SK-N-SH (cell line): ENCODE data around the gene KLRC3. TPM values are rescaled to one million over a fixed set of nuclear protein-coding genes. Genes with fewer than 3 reads are reported as not detected.
"Not testable (repeated sequence)": the region's sequence is repeated elsewhere in the genome, so short reads cannot be mapped to it uniquely, and the experiment has no call there.

ENCODE experiments used
- CTCF ChIA-PET: fragments of 300-600, 350-600 bp; formaldehyde crosslinking; extraction: SDS; loops from one replicate; lab custom pipeline; 2021; lab: Yijun Ruan, JAX
- POLR2A ChIA-PET: fragments of 350-600 bp; sonication (Branson Sonifier 250); formaldehyde crosslinking; extraction: SDS; loops from one replicate; lab custom pipeline; 2020; ENCODE audit warnings: antibody characterized with exemption, inconsistent platforms; lab: Yijun Ruan, JAX
- DNase-seq: peaks from one replicate; pipeline ENCODE4 v3.0.0; 2012
- H2AFZ ChIP-seq: fragments of 200-600 bp; sonication (generic); 2 replicates; pipeline ENCODE4 v1.8.1; 2016; ENCODE audit warnings: antibody characterized with exemption, mild to moderate bottlenecking, low read depth
- H3F3A ChIP-seq: fragments of 200-600 bp; sonication (generic); replicated peaks from 2 replicates; pipeline ENCODE3; 2016; ENCODE audit warnings: antibody characterized with exemption, mild to moderate bottlenecking; ENCODE audit not compliant: insufficient read depth
- H3K27ac ChIP-seq, 2 experiments: fragments of 200-500 bp in 1 of 2; fragments of 200-600 bp in 1 of 2; sonication (Bioruptor generic) in 1 of 2; sonication (generic), shearing (Covaris generic) in 1 of 2; 2 replicates each; pipeline versions ENCODE4 v1.5.1 to v1.6.1; 2014 to 2016; ENCODE audit warnings: low read depth in 2 of 2, inconsistent platforms in 1 of 2, low read length in 1 of 2, mild to moderate bottlenecking in 1 of 2, mixed read lengths in 1 of 2
- H3K27me3 ChIP-seq: fragments of 200-600 bp; sonication (generic), shearing (Covaris generic); 2 replicates; pipeline ENCODE4 v1.6.1; 2016; ENCODE audit warnings: mixed run types; ENCODE audit not compliant: insufficient read depth
- H3K36me3 ChIP-seq, 2 experiments: fragments of 200-500 bp in 1 of 2; fragments of 200-600 bp in 1 of 2; sonication (Bioruptor generic) in 1 of 2; sonication (generic) in 1 of 2; replicated peaks in 1 of 2; 2 replicates each; pipeline versions ENCODE3 to v1.5.1; 2014 to 2016; ENCODE audit warnings: low read length in 1 of 2, mild to moderate bottlenecking in 1 of 2; ENCODE audit not compliant: insufficient read depth in 2 of 2, control insufficient read depth in 1 of 2
- H3K4me1 ChIP-seq, 2 experiments: fragments of 200-500 bp in 1 of 2; fragments of 200-600 bp in 1 of 2; sonication (Bioruptor generic) in 1 of 2; sonication (generic), shearing (Covaris generic) in 1 of 2; 2 replicates each; pipeline versions ENCODE4 v1.5.1 to v1.6.1; 2014 to 2016; ENCODE audit warnings: low read depth in 1 of 2, low read length in 1 of 2, mixed run types in 1 of 2; ENCODE audit not compliant: insufficient read depth in 2 of 2, control insufficient read depth in 1 of 2
- H3K4me2 ChIP-seq: fragments of 200-600 bp; sonication (generic), shearing (Covaris generic); 2 replicates; pipeline ENCODE4 v1.6.1; 2017; ENCODE audit warnings: mixed run types
- H3K4me3 ChIP-seq, 2 experiments: fragments of 200-500 bp in 1 of 2; fragments of 200-600 bp in 1 of 2; sonication (Bioruptor generic) in 1 of 2; sonication (generic), shearing (Covaris generic) in 1 of 2; 2 replicates each; pipeline versions ENCODE4 v1.5.1 to v1.8.1; 2014 to 2016; ENCODE audit warnings: low read depth in 2 of 2, inconsistent platforms in 1 of 2, low read length in 1 of 2, mild to moderate bottlenecking in 1 of 2, mixed read lengths in 1 of 2, moderate library complexity in 1 of 2
- H3K79me2 ChIP-seq: fragments of 200-600 bp; sonication (generic); 2 replicates; pipeline ENCODE4 v1.8.1; 2017; ENCODE audit warnings: mild to moderate bottlenecking; ENCODE audit not compliant: insufficient read depth
- H3K9ac ChIP-seq: fragments of 200-600 bp; sonication (generic); 2 replicates; pipeline ENCODE4 v1.6.1; 2017; ENCODE audit warnings: mixed run types
- H3K9me2 ChIP-seq: fragments of 200-600 bp; sonication (generic); 2 replicates; pipeline ENCODE4 v1.6.1; 2017; ENCODE audit warnings: mixed run types
- H3K9me3 ChIP-seq: fragments of 200-600 bp; sonication (generic); 2 replicates; pipeline ENCODE4 v1.6.1; 2017; ENCODE audit warnings: mixed run types, mild to moderate bottlenecking, moderate library complexity
- H4K20me1 ChIP-seq: fragments of 200-600 bp; sonication (generic); 2 replicates; pipeline ENCODE4 v1.6.1; 2017; ENCODE audit warnings: mild to moderate bottlenecking, mixed run types; ENCODE audit not compliant: insufficient read depth
- CHD2 ChIP-seq: fragments of 150-350 bp; IDR thresholded peaks from 2 replicates; pipeline ENCODE4 v1.6.1; 2018; ENCODE audit warnings: low read length; ENCODE audit not compliant: partially characterized antibody
- CTCF ChIP-seq: fragments of 200-600 bp; sonication (generic); IDR thresholded peaks from 2 replicates; pipeline ENCODE4 v1.6.1; 2017; ENCODE audit warnings: antibody characterized with exemption, mild to moderate bottlenecking, moderate library complexity
- FOXM1 ChIP-seq: IDR thresholded peaks from 2 replicates; pipeline ENCODE4 v1.4.0; 2012; ENCODE audit warnings: low read depth, mild to moderate bottlenecking
- GABPA ChIP-seq: IDR thresholded peaks from 2 replicates; pipeline ENCODE4 v1.4.0; 2012; ENCODE audit warnings: low read depth, mild to moderate bottlenecking
- GATA2 ChIP-seq: sonication (generic); formaldehyde crosslinking; IDR thresholded peaks from 2 replicates; pipeline ENCODE4 v1.5.0; 2020; ENCODE audit warnings: mild to moderate bottlenecking, missing genetic modification reagents
- MEF2A ChIP-seq: IDR thresholded peaks from 2 replicates; pipeline ENCODE4 v1.4.0; 2012; ENCODE audit warnings: low read depth, borderline replicate concordance
- POLR2AphosphoS5 ChIP-seq: IDR thresholded peaks from 2 replicates; pipeline ENCODE4 v1.6.1; 2012; ENCODE audit warnings: low read depth, low read length
- RAD21 ChIP-seq: IDR thresholded peaks from 2 replicates; pipeline ENCODE4 v1.6.1; 2012; ENCODE audit warnings: mild to moderate bottlenecking, low read length
- REST ChIP-seq: IDR thresholded peaks from 2 replicates; pipeline ENCODE4 v1.6.1; 2012; ENCODE audit warnings: mild to moderate bottlenecking, low read depth, low read length, moderate library complexity
- RFX5 ChIP-seq: IDR thresholded peaks from 2 replicates; pipeline ENCODE4 v1.6.1; 2012; ENCODE audit warnings: mild to moderate bottlenecking, improper control_type of control experiment, low read length
- SIN3A ChIP-seq: IDR thresholded peaks from 2 replicates; pipeline ENCODE4 v1.6.1; 2012; ENCODE audit warnings: low read depth, mild to moderate bottlenecking, low read length, moderate library complexity, borderline replicate concordance
- TCF12 ChIP-seq: IDR thresholded peaks from 2 replicates; pipeline ENCODE4 v1.4.0; 2012
- YY1 ChIP-seq: IDR thresholded peaks from 2 replicates; pipeline ENCODE4 v1.4.0; 2012; ENCODE audit warnings: low read depth, mild to moderate bottlenecking
- WGBS: methylation state at CpG from one replicate; pipeline ENCODE4 v1.1.6; 2017; ENCODE audit warnings: low lambda C conversion rate; 5-methylcytosine and 5-hydroxymethylcytosine counted together
- polyA plus RNA-seq, 3 experiments: library from polyadenylated mRNA; depleted of rRNA; stranded (reverse); fragments of >200 nt; gene quantifications; 2 replicates each; pipeline ENCODE4 v1.2.3, GENCODE V29; 2012

KLRC3 gene
- polyA plus RNA-seq, 1 of the 3 experiments (the other 2 are of a cell fraction): not detected

- H3K9ac ChIP-seq: no peak overlapping the region
- H4K20me1 ChIP-seq: no peaks in the 10 kb centered on the region
- H3K9me3 ChIP-seq: no peaks in the 10 kb centered on the region
- H3K27ac ChIP-seq: no peak overlapping the region
- WGBS: 37% methylated on average over 4 of the region's 4 CpGs
- POLR2A ChIA-PET: no interaction called here
- no peaks in the 10 kb centered on the region for H3K9me2 ChIP-seq
- H3F3A ChIP-seq: no peaks in the 10 kb centered on the region
- no peak overlapping the region for H3K4me3 ChIP-seq
- DNase-seq: no peak
- no peaks in the 10 kb centered on the region; the same call in 1 of the 2 replicates for H3K27me3 ChIP-seq
- H3K79me2 ChIP-seq: no peaks in the 10 kb centered on the region
- TF ChIP-seq SIN3A (no peak), CHD2 (no peak), YY1 (no peak), FOXM1 (no peak), TCF12 (no peak), REST (no peak), RAD21 (no peak), POLR2AphosphoS5 (no peak), GATA2 (CRISPR knock-in tag) (no peak), CTCF (no peak), MEF2A (no peak), GABPA (no peak), RFX5 (no peak)
- H3K36me3 ChIP-seq: no peaks in the 10 kb centered on the region
- no peak overlapping the region for H3K4me2 ChIP-seq
- H2AFZ ChIP-seq: no peak overlapping the region
- no peaks in the 10 kb centered on the region for H3K4me1 ChIP-seq
- CTCF ChIA-PET: no interaction called here
These were observed 27.8 kb upstream of the KLRC3 start for GRCh38 chr12:10448236-10448635.

GRCh38 chr12:10446052-10446451 lies 25.7 kb upstream of the KLRC3 start:
- 16% methylated on average over 5 of the region's 5 CpGs for WGBS
- CTCF ChIA-PET: not testable (repeated sequence)

GRCh38 chr12:10441144-10441543 lies 20.7 kb upstream of the KLRC3 start:
- H4K20me1 ChIP-seq, H3K9me2 ChIP-seq, CTCF ChIA-PET, H3K27me3 ChIP-seq, H3K9ac ChIP-seq, H3F3A ChIP-seq, H3K9me3 ChIP-seq, H3K36me3 ChIP-seq, POLR2A ChIA-PET, DNase-seq, H3K4me3 ChIP-seq, H2AFZ ChIP-seq, H3K27ac ChIP-seq, H3K79me2 ChIP-seq, H3K4me1 ChIP-seq, H3K4me2 ChIP-seq: not testable (repeated sequence)
- 17% methylated on average over 8 of the region's 8 CpGs for WGBS

More at GRCh38 chr12:10446052-10446451, 25.7 kb upstream of the KLRC3 start:
- H2AFZ ChIP-seq, H3F3A ChIP-seq, H3K4me3 ChIP-seq, H3K27me3 ChIP-seq, H3K4me2 ChIP-seq, H3K9me2 ChIP-seq, POLR2A ChIA-PET, DNase-seq, H3K27ac ChIP-seq, H4K20me1 ChIP-seq, H3K36me3 ChIP-seq, H3K79me2 ChIP-seq, H3K9ac ChIP-seq, H3K9me3 ChIP-seq, H3K4me1 ChIP-seq: not testable (repeated sequence)

- CTCF ChIA-PET, H3K4me3 ChIP-seq, H2AFZ ChIP-seq, H3K4me1 ChIP-seq, H3K27ac ChIP-seq, POLR2A ChIA-PET, DNase-seq, H3F3A ChIP-seq, H3K9ac ChIP-seq, H3K9me3 ChIP-seq, H3K4me2 ChIP-seq, H3K79me2 ChIP-seq, H3K36me3 ChIP-seq, H3K27me3 ChIP-seq, H4K20me1 ChIP-seq, H3K9me2 ChIP-seq: not testable (repeated sequence)
- 2% methylated on average over 2 of the region's 2 CpGs for WGBS
These were observed 19.3 kb upstream of the KLRC3 start for GRCh38 chr12:10439608-10440274.
